Measurements from ENCODE around the gene RPS28.

- TF ChIP-seq CTCF (conservative IDR thresholded peaks at IDR 0.05; ENCODE audit: low read depth, low read length) (no peak), EZH2 (IDR thresholded peaks at IDR 0.05; ENCODE audit: borderline replicate concordance, low read depth, low read length, poor library complexity, severe bottlenecking) (no peak)
Observed at GRCh38 chr19:8319807-8320520, 1.3 kb upstream of the RPS28 start.
